Jurkat, Clone E6-1 (cell line): Measurements from ENCODE around the gene FMO5.
"Not testable (repeated sequence)": the region's sequence is repeated elsewhere in the genome, so short reads cannot be mapped to it uniquely, and the experiment has no call there.

ENCODE experiments used
- DNase-seq: peaks from one replicate; pipeline ENCODE4 v3.0.0-alpha.2; 2011; ENCODE audit warnings: low read depth, low spot score
- H3K4me3 ChIP-seq: 2 replicates; pipeline ENCODE4 v1.5.1; 2011; ENCODE audit warnings: mild to moderate bottlenecking, low read length, control low read depth, moderate library complexity

Gene FMO5

DNA sequence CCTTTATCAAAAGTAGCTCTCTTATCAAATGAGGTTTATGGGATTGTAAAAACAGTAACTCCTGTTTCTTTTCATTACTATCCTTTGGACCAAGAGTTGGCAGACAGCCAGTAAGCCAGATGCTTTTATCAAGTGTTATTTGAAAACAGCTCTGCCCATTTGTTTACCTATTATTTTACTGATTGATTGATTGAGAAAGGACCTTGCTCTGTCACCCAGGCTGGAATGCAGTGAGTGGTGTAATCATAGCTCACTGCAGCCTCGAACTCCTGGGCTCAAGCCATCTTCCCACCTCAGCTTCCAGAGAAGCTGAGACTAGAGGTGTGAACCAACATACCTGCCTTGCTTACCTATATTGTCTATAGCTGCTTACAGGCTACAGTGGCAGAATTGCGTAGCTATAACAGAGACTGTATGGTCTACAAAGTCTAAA is 56.5 kb downstream of the FMO5 start:
- H3K4me3 ChIP-seq, result no peak overlapping the region
- DNase-seq, result no peak

DNA sequence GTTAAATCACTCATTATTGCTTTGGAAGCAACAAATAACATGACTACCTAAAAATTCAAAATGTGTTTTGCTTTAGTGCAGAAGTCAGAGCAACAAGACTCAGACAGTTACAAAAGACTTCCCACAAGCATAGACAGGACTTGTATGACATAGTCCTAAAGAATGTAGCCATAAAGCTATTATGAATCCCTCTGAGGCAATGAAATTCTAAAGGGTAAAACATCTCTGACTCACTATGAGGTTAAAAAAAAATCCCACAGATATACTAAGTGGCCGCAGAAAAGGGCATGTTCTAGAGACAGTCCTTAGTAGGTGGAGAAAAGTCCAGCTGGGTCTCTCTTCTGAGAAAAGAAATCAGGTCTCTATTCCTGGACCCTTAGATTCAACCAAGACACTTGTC is 57.8 kb downstream of the FMO5 start:
- no peak for DNase-seq
- H3K4me3 ChIP-seq, result no peak overlapping the region

DNA sequence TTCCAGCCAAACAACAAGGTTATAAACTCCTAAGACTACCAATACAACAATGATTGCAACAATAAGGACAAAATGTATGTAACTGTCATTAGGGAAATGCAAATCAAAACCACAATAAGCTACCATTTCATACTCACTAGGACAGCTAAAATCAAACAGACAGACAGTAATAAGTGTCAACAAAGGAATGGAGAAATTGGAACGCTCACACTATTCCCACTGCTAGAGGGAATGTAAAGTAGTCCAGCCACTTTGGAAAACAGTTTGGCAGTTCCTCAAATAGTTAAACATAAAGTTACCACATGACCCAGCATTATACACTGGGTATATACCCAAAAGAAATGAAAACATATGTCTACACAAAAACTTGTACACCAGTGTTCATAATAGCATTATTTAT is 62.1 kb downstream of the FMO5 start:
- DNase-seq, result no peak
- H3K4me3 ChIP-seq, result no peak overlapping the region

DNA sequence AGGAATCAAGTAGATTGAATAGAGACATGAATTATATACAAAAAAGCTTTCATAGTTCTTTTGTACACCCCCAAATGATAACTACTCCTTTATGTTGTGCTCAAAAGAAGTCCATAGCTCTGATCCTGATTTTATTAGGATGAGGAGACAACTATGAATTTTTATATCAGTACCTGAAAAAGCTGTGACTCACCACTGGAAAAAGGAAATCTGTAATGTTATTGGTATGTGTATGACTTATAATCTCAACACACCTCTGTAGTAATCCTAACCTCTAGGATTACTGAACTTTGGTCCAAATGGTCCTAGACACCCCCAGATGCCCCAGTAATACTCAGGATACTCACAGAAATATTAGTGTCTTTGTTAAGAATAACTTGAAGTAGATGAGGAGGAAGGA is 63.0 kb downstream of the FMO5 start:
- H3K4me3 ChIP-seq, result no peak overlapping the region
- no peak for DNase-seq

DNA sequence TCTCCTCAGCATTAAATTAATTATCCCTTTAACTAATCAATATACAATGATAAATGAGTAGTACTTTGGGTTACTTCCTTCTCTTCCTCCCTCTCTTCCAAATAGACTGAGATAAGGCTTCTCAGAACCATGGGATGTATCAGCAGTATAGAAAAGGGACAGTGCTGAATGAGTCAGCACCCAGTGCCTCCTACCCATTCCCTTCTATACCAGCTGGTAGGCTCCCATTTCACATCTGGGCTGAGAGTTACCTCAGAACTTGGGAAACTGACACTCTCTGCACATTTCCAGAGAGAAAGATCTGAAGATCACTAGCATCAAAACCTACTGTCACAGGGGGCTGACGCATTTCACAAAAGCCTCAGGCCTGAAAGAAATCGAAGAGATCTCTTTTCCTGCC is 68.0 kb downstream of the FMO5 start:
- DNase-seq, H3K4me3 ChIP-seq: not testable (repeated sequence)

GRCh38 chr1:147156642-147157041 is 68.5 kb downstream of the FMO5 start:
- DNase-seq, result no peak
- H3K4me3 ChIP-seq, result no peak overlapping the region

- no peak overlapping the region for H3K4me3 ChIP-seq
- DNase-seq, result no peak
Measured at GRCh38 chr1:147152772-147153171, 72.4 kb downstream of the FMO5 start.

GRCh38 chr1:147151244-147151643 is 73.9 kb downstream of the FMO5 start:
- no peak overlapping the region for H3K4me3 ChIP-seq
- no peak for DNase-seq

DNA sequence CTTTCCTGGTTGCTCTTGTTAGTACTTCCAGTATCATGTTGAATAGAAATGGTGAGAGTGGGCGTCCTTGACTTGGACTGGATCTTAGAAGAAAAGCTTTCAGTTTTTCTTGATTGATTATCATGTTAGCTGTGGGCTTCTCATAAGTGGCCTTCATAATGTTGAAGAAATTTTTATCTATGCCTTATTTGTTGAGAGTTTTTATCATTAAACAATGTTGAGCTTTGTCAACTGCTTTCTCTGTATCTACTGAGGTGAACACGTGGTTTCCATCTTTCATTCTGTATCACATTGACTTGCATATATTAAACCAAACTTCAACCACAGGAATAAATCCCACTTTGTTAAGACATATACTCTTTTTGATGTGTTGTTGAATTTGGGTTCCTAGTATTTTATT is 82.3 kb downstream of the FMO5 start:
- H3K4me3 ChIP-seq, result no peak overlapping the region
- no peak for DNase-seq
